H1 (cell line): ENCODE results near the gene PSMD12. TPM values are rescaled to one million over a fixed set of nuclear protein-coding genes. Genes with fewer than 3 reads are reported as not detected.

ENCODE experiments used
- CTCF ChIA-PET: fragments of 300-600 bp; sonication (Branson Sonifier 250); formaldehyde crosslinking; loops from one replicate; lab custom pipeline; 2021; ENCODE audit not compliant: partially characterized antibody; lab: Charles Lee
- POLR2A ChIA-PET: fragments of 300-600 bp; sonication (Branson Sonifier 250); formaldehyde crosslinking; loops from one replicate; lab custom pipeline; 2021; ENCODE audit warnings: inconsistent platforms; ENCODE audit not compliant: partially characterized antibody; lab: Charles Lee
- DNase-seq, 2 experiments: peaks; one replicate each; pipeline versions ENCODE4 v3.0.0 to v3.0.0-alpha.2; 2010 to 2022; ENCODE audit warnings: low spot score in 2 of 2, low read depth in 1 of 2, mixed read lengths in 1 of 2
- FAIRE-seq: peaks from 2 replicates; lab custom pipeline; 2011; peaks lifted over from hg19 to GRCh38; lab: Jason Lieb, UNC
- H2AFZ ChIP-seq: 2 replicates; pipeline ENCODE4 v1.8.1; 2012; ENCODE audit warnings: low read length, inconsistent platforms
- H2AK5ac ChIP-seq: 2 replicates; pipeline ENCODE4 v1.6.1; 2013; ENCODE audit warnings: low read depth, low read length
- H2BK120ac ChIP-seq: replicated peaks from 2 replicates; pipeline ENCODE3; 2013; ENCODE audit warnings: low read depth, low read length, inconsistent platforms
- H2BK12ac ChIP-seq: 2 replicates; pipeline ENCODE4 v1.6.1; 2013; ENCODE audit warnings: low read depth, low read length
- H2BK15ac ChIP-seq: 2 replicates; pipeline ENCODE4 v1.6.1; 2013; ENCODE audit warnings: low read length
- H2BK20ac ChIP-seq: 2 replicates; pipeline ENCODE4 v1.6.1; 2013; ENCODE audit warnings: low read length
- H2BK5ac ChIP-seq: 2 replicates; pipeline ENCODE4 v1.6.1; 2013; ENCODE audit warnings: low read depth, low read length
- H3K14ac ChIP-seq: 2 replicates; pipeline ENCODE4 v1.6.1; 2013; ENCODE audit warnings: inconsistent platforms; ENCODE audit not compliant: insufficient read length
- H3K18ac ChIP-seq: 2 replicates; pipeline ENCODE4 v1.6.1; 2013; ENCODE audit warnings: low read length; ENCODE audit errors: extremely low read depth
- H3K23ac ChIP-seq: 2 replicates; pipeline ENCODE4 v1.6.1; 2013; ENCODE audit warnings: inconsistent platforms; ENCODE audit not compliant: insufficient read length
- H3K23me2 ChIP-seq: 2 replicates; pipeline ENCODE4 v1.6.1; 2013; ENCODE audit warnings: low read depth, low read length
- H3K27ac ChIP-seq: 2 replicates; pipeline ENCODE4 v1.6.1; 2011; ENCODE audit warnings: low read depth, low read length, inconsistent platforms
- H3K27me3 ChIP-seq, 4 experiments: replicated peaks in 1 of 4; 1 replicate in 1 of 4; 2 replicates in 3 of 4; pipeline versions ENCODE4 v1.6.1 to v1.8.1; 2011 to 2013; ENCODE audit warnings: low read length in 3 of 4, mild to moderate bottlenecking in 3 of 4, inconsistent platforms in 2 of 4, mixed read lengths in 2 of 4, moderate library complexity in 1 of 4; ENCODE audit not compliant: control insufficient read depth in 3 of 4, insufficient read depth in 3 of 4; ENCODE audit errors: extremely low read depth in 1 of 4
- H3K36me3 ChIP-seq, 4 experiments: 2 replicates each; pipeline versions ENCODE4 v1.6.1 to v1.8.1; 2011 to 2013; ENCODE audit warnings: mild to moderate bottlenecking in 4 of 4, low read length in 3 of 4, moderate library complexity in 2 of 4, control low read depth in 1 of 4, inconsistent platforms in 1 of 4; ENCODE audit not compliant: insufficient read depth in 4 of 4, control insufficient read depth in 2 of 4
- H3K4ac ChIP-seq: replicated peaks from 2 replicates; pipeline ENCODE3; 2013; ENCODE audit warnings: low read length, low read depth, mixed read lengths, inconsistent platforms; ENCODE audit not compliant: insufficient read length
- H3K4me1 ChIP-seq, 4 experiments: replicated peaks in 1 of 4; 1 replicate in 1 of 4; 2 replicates in 3 of 4; pipeline versions ENCODE4 v1.6.1 to v1.8.1; 2011 to 2013; ENCODE audit warnings: low read length in 3 of 4, inconsistent platforms in 2 of 4, mixed read lengths in 1 of 4; ENCODE audit not compliant: insufficient read depth in 4 of 4, control insufficient read depth in 3 of 4
- H3K4me2 ChIP-seq, 2 experiments: 2 replicates each; pipeline versions ENCODE4 v1.6.1 to v1.8.1; 2011 to 2013; ENCODE audit warnings: low read depth in 2 of 2, low read length in 2 of 2, control low read depth in 1 of 2, inconsistent platforms in 1 of 2, mild to moderate bottlenecking in 1 of 2; ENCODE audit not compliant: insufficient read depth in 1 of 2
- H3K4me3 ChIP-seq, 4 experiments: fragments of 200-600, 300-600 bp in 1 of 4; sonication (generic), shearing (Covaris generic), sonication (Bioruptor Twin) in 1 of 4; 2 replicates each; pipeline versions ENCODE4 v1.5.1 to v1.8.1; 2011 to 2016; ENCODE audit warnings: low read length in 4 of 4, low read depth in 3 of 4, control low read depth in 2 of 4, inconsistent platforms in 2 of 4, mild to moderate bottlenecking in 2 of 4, mixed read lengths in 1 of 4, moderate library complexity in 1 of 4; ENCODE audit not compliant: insufficient read depth in 2 of 4; ENCODE audit errors: extremely low read depth in 1 of 4
- H3K56ac ChIP-seq: replicated peaks from 2 replicates; pipeline ENCODE3; 2013; ENCODE audit warnings: low read depth, mild to moderate bottlenecking, mixed read lengths, low read length, inconsistent platforms; ENCODE audit not compliant: insufficient read length
- H3K79me1 ChIP-seq: 2 replicates; pipeline ENCODE4 v1.6.1; 2013; ENCODE audit warnings: low read depth, low read length, control low read depth
- H3K79me2 ChIP-seq, 2 experiments: 2 replicates each; pipeline versions ENCODE4 v1.6.1 to v1.8.1; 2012 to 2013; ENCODE audit warnings: low read length in 2 of 2, mild to moderate bottlenecking in 2 of 2, inconsistent platforms in 1 of 2; ENCODE audit not compliant: insufficient read depth in 2 of 2, control insufficient read depth in 1 of 2
- H3K9ac ChIP-seq, 4 experiments: replicated peaks in 1 of 4; 1 replicate in 1 of 4; 2 replicates in 3 of 4; pipeline versions ENCODE4 v1.6.1 to v1.8.1; 2011 to 2013; ENCODE audit warnings: low read depth in 3 of 4, low read length in 3 of 4, control low read depth in 2 of 4, mild to moderate bottlenecking in 2 of 4, moderate library complexity in 2 of 4, inconsistent platforms in 1 of 4; ENCODE audit errors: extremely low read depth in 1 of 4
- H3K9me3 ChIP-seq, 2 experiments: 2 replicates each; pipeline versions ENCODE4 v1.6.1 to v1.8.1; 2012 to 2013; ENCODE audit warnings: mild to moderate bottlenecking in 2 of 2, moderate library complexity in 2 of 2, control low read depth in 1 of 2, inconsistent platforms in 1 of 2, low read depth in 1 of 2, low read length in 1 of 2, mixed read lengths in 1 of 2; ENCODE audit not compliant: insufficient read depth in 2 of 2
- H4K20me1 ChIP-seq, 2 experiments: replicated peaks in 1 of 2; 2 replicates each; pipeline versions ENCODE3 to v1.8.1; 2011 to 2013; ENCODE audit warnings: inconsistent platforms in 2 of 2, low read length in 2 of 2, mild to moderate bottlenecking in 1 of 2; ENCODE audit not compliant: insufficient read depth in 2 of 2, control insufficient read depth in 1 of 2
- H4K5ac ChIP-seq: 2 replicates; pipeline ENCODE4 v1.6.1; 2013; ENCODE audit warnings: low read length, low read depth, mixed read lengths, inconsistent platforms; ENCODE audit not compliant: insufficient read length
- H4K8ac ChIP-seq: 2 replicates; pipeline ENCODE4 v1.8.0; 2013; ENCODE audit warnings: mild to moderate bottlenecking, moderate library complexity, low read length, inconsistent platforms; ENCODE audit not compliant: insufficient read depth; ENCODE audit errors: extremely low read depth
- H4K91ac ChIP-seq: replicated peaks from 2 replicates; pipeline ENCODE3; 2013; ENCODE audit warnings: low read length, mixed read lengths, inconsistent platforms; ENCODE audit not compliant: insufficient read length
- SRF ChIP-seq: IDR thresholded peaks from 2 replicates; pipeline ENCODE4 v1.6.1; 2011; ENCODE audit warnings: mild to moderate bottlenecking, low read depth, low read length, moderate library complexity
- YY1 ChIP-seq: IDR thresholded peaks from 2 replicates; pipeline ENCODE4 v1.6.1; 2011; ENCODE audit warnings: low read depth, mild to moderate bottlenecking, low read length
- WGBS, 2 experiments: shearing (Covaris generic) in 1 of 2; methylation state at CpG; one replicate each; pipeline versions ENCODE4 v1.1.6 to v1.1.7; 2013 to 2015; ENCODE audit warnings: low lambda C conversion rate in 2 of 2, mixed read lengths in 2 of 2, inconsistent platforms in 1 of 2, low coverage in 1 of 2, missing lambda C conversion rate in 1 of 2; ENCODE audit not compliant: insufficient replicate concordance in 2 of 2, insufficient coverage in 1 of 2, insufficient read length in 1 of 2; ENCODE audit errors: extremely low coverage in 1 of 2, missing lambda C conversion rate in 1 of 2; 5-methylcytosine and 5-hydroxymethylcytosine counted together
- polyA plus RNA-seq, 7 experiments: library from polyadenylated mRNA; depleted of rRNA in 3 of 7; stranded (reverse) in 5 of 7; unstranded in 2 of 7; fragments of >200 nt in 5 of 7; fragments of 200-250 nt in 2 of 7; gene quantifications; 1 replicate in 5 of 7; 2 replicates in 1 of 7; 4 replicates in 1 of 7; pipeline versions ENCODE4 v1.2.1 to v1.2.3, GENCODE V29; 2011 to 2013; ENCODE audit warnings: missing spikeins in 2 of 7, mixed read lengths in 2 of 7
- total RNA-seq: library from RNA; stranded (reverse); fragmentation: NEBNext Ultra II Directional; extraction: Animal tissue kit (Norgen Biotek cat#: 25700); gene quantifications from 2 replicates; pipeline ENCODE4 v1.2.1, GENCODE V29; 2021

The PSMD12 gene
- total and polyA plus RNA-seq, 2 of the 8 experiments (the other 6 are each of a cell fraction or from before 2014, with no cell fraction given) = 14.0 to 82.4 TPM

DNA sequence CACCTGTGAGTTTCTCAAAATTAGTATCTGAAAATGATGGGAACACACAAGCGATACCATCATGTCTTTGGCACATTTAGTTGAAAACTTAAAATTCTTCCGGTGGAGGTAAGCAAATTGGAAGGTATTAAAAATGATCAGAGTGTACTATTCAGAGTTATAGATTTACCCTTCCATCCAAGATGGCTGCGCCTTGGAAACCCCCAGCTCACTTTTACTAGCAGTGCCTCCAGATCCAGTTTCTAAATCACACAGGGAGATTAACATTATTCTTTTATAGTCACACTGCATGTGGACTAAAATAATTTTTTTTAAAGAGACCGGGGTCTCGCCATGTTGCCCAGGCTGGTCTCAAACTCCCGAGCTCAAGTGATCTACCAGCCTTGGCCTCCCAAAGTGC, 25.7 kb upstream of the PSMD12 start:
- Histone ChIP-seq H4K20me1 (peaks cover 0 to 2% of the 10 kb centered on the region in 2 experiments), H3K27me3 (no peaks in the 10 kb centered on the region), H4K8ac (no peak overlapping the region), H3K18ac (no peak overlapping the region), H3K4me2 (no peak overlapping the region), H4K91ac (no peak overlapping the region), H3K79me2 (peaks cover 3 to 81% of the 10 kb centered on the region in 2 experiments; a peak in 3 of 4 replicates), H2BK5ac (no peak overlapping the region), H3K36me3 (0 out of 8 replicates have a peak, but pooled peaks cover 0 to 3% (median 0%) of the 10 kb centered on the region in 4 experiments), H3K9me3 (peaks cover 0 to 2% of the 10 kb centered on the region in 2 experiments; a peak in 1 of 4 replicates), H2BK15ac (no peak overlapping the region), H3K27ac (no peak overlapping the region), H3K4me3 (no peak overlapping the region), H3K79me1 (no peaks in the 10 kb centered on the region; the same call in none of the 2 replicates), H2BK12ac (no peak overlapping the region), H3K9ac (no peak overlapping the region), H3K56ac (no peak overlapping the region), H2BK120ac (no peak overlapping the region), H3K23me2 (no peaks in the 10 kb centered on the region), H3K4me1 (no peaks in the 10 kb centered on the region; a peak in 3 of 7 replicates), H3K14ac (no peak overlapping the region), H4K5ac (no peak overlapping the region), H3K23ac (no peak overlapping the region), H3K4ac (no peak overlapping the region), H2AK5ac (no peak overlapping the region), H2BK20ac (no peak overlapping the region), H2AFZ (no peak overlapping the region)
- DNase-seq (no peak), FAIRE-seq (no peak)
- WGBS, 2 experiments = 94% methylated on average over 6 of the region's 6 CpGs; no CpG with 5 or more reads in 1 of the 2 experiments
- POLR2A ChIA-PET = no interaction called here
- CTCF ChIA-PET = no interaction called here
- TF ChIP-seq YY1 (0 out of 2 replicates have a peak, but pooled peaks have one; percentile 19), SRF (no peak)
